GM06990 (cell line): ENCODE data around the gene TRMT2A.
"Not testable (repeated sequence)": the region's sequence is repeated elsewhere in the genome, so short reads cannot be mapped to it uniquely, and the experiment has no call there.

ENCODE experiments used
- DNase-seq: peaks from one replicate; pipeline ENCODE4 v3.0.0-alpha.2; 2011; ENCODE audit not compliant: insufficient read length; ENCODE audit errors: extremely low read depth
- H3K27me3 ChIP-seq: replicated peaks from 2 replicates; pipeline ENCODE4 v1.6.0; 2011; ENCODE audit warnings: low read length; ENCODE audit not compliant: control insufficient read depth, insufficient read depth
- H3K36me3 ChIP-seq: 2 replicates; pipeline ENCODE4 v1.5.1; 2011; ENCODE audit warnings: low read length; ENCODE audit not compliant: control insufficient read depth, insufficient read depth
- H3K4me3 ChIP-seq: replicated peaks from 2 replicates; pipeline ENCODE4 v1.5.1; 2011; ENCODE audit warnings: low read depth, mild to moderate bottlenecking, control low read depth, low read length
- TF ChIP-seq, protein P1 (sequence below): IDR thresholded peaks from 2 replicates; pipeline ENCODE4 v1.5.1; 2011; ENCODE audit warnings: low read length, control low read depth, mild to moderate bottlenecking, inconsistent platforms; ENCODE audit not compliant: insufficient read depth, poor library complexity, severe bottlenecking

Gene TRMT2A

DNA sequence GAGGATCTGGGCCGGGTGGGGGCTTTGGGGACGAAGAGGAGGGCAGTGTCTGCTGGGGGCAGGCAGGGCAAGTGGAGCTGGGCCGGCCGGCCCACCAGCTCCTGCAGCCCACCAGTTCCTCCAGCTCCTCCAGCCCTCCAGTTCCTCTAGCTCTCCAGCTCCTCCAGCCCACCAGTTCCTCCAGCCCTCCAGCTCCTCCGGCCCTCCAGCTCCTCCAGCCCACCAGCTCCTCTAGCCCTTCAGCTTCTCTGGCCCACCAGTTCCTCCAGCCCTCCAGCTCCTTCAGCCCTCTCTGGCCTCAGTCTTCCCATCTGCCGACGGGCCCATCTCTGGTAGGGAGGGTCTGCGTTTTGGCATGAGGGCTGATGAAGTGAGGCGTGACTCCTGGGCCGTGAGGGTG is 43.0 kb upstream of the TRMT2A start:
- no peak for DNase-seq
- Histone ChIP-seq H3K27me3 (no peaks in the 10 kb centered on the region; the same call in 1 of the 2 replicates), H3K36me3 (no peaks in the 10 kb centered on the region), H3K4me3 (no peak overlapping the region)
- TF ChIP-seq, protein P1, sequence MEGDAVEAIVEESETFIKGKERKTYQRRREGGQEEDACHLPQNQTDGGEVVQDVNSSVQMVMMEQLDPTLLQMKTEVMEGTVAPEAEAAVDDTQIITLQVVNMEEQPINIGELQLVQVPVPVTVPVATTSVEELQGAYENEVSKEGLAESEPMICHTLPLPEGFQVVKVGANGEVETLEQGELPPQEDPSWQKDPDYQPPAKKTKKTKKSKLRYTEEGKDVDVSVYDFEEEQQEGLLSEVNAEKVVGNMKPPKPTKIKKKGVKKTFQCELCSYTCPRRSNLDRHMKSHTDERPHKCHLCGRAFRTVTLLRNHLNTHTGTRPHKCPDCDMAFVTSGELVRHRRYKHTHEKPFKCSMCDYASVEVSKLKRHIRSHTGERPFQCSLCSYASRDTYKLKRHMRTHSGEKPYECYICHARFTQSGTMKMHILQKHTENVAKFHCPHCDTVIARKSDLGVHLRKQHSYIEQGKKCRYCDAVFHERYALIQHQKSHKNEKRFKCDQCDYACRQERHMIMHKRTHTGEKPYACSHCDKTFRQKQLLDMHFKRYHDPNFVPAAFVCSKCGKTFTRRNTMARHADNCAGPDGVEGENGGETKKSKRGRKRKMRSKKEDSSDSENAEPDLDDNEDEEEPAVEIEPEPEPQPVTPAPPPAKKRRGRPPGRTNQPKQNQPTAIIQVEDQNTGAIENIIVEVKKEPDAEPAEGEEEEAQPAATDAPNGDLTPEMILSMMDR: no peak

DNA sequence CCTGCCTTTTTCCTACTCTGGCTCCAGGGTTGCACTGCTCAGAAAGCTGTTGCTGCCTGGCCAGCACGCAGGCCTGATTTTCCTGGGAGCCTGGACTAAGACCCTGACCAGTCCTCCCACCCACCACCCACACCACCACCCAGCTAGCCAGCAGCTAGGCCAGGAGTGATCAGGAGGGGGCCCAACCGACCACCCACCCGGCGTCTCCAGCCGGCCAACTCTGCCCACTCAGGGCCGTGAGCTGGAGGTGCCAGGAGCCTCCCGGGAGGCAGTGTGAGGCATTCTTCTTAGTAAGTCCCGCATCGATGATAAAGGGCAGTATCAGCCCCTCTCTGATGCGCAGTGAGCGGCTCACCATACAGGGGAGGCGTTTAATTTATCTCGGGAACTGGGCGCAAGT is 42.5 kb upstream of the TRMT2A start:
- not testable (repeated sequence) for H3K4me3 ChIP-seq, H3K27me3 ChIP-seq, DNase-seq, H3K36me3 ChIP-seq

DNA sequence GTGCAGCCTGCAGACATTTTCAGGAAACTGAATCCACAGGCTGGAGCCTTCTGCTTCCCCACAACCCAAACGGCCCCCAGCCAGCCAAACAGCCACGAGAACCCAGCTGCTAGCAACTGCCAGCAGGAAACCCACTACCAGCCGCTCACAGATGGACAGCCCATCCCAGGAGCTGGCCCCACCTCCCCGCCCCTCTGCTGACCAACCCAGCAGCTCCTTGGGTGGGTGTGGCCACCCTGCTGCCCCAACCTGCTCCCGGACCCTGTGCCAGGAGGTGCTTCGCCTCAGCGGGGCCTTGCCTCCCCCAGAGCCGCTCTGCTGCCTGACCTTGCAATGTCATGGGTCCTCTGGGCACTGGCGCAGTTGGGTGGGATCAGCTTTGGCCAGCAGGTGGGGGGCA is 42.0 kb upstream of the TRMT2A start:
- TF ChIP-seq, protein P1: no peak
- no peak overlapping the region for H3K4me3 ChIP-seq
- DNase-seq: no peak

DNA sequence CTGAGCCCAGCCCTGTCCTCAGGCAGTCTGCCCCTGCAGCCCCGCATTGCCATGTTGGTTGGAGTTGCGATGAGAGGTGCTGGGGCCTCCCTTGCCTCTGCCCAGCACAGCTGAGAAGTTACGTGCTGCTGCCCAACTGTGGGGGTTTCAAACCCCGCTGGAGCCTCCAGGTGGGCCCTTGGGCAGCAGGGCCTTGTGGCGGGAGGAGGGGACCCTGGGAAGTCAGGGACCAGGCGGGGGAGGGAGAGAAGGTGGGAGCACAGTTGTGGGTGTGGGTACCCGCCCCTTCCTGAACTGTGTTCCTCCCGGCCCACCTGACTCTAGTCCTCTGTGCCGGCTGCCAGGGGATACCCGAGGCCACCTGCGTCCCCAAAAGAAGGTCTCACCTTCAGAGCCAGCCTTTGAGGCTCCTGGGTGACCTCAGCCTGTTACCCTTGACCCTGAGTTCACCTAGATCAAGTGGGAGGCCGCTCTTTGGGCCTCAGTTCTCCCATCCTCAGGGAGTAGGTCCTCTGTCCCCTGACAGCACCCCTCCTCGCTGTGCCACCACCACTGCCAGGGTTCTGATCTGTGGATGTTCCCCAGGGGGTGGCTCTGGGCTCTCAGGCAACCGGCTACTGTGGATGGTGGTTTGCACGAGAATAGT is 41.5 kb upstream of the TRMT2A start:
- TF ChIP-seq, protein P1: no peak
- no peak for DNase-seq
- no peaks in the 10 kb centered on the region for H3K36me3 ChIP-seq
- H3K27me3 ChIP-seq: no peaks in the 10 kb centered on the region; the same call in 1 of the 2 replicates
- H3K4me3 ChIP-seq: no peak overlapping the region

More for the DNA sequence above, 42.0 kb upstream of the TRMT2A start:
- Histone ChIP-seq H3K36me3 (no peaks in the 10 kb centered on the region), H3K27me3 (no peaks in the 10 kb centered on the region; the same call in 1 of the 2 replicates)

DNA sequence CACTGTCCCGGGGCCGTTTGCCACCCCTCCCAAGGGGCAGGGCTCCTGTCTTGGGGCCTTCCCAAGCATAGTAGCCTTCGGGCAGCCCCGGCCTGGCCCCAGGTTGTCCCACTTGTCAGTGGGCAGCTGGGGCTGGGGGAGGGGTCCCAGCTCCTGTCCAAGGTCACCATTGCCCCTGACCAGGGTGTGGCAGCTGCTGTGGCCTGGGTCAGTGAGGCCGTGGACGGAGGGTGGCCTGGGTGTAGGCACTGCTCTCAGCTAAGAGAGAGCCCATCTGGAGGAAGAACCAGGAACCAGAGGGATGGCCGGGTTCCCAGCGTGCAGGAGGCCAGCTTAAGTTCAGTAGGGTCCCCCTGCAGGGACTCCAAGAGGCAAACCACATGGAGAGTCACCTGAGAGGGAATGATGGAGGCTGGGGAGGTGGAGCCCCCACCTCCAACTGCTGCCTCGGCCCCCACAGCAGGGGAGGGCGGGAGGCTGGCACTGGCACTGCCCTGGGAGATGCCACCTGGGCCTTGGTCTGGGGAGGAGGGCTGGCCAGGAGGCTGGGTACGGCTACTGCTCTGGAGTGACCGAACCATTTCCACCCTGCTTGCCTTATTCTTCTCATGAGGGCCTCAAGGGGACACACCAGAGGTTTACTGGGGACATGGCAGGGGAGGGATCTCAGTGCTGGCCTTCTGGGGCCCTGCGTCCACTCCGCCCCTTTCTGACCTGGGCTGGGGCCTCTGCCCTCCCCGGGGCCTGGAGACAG is 40.6 kb upstream of the TRMT2A start:
- Histone ChIP-seq H3K4me3 (no peak overlapping the region), H3K36me3 (no peaks in the 10 kb centered on the region), H3K27me3 (no peaks in the 10 kb centered on the region; the same call in 1 of the 2 replicates)
- TF ChIP-seq, protein P1: no peak
- no peak for DNase-seq

DNA sequence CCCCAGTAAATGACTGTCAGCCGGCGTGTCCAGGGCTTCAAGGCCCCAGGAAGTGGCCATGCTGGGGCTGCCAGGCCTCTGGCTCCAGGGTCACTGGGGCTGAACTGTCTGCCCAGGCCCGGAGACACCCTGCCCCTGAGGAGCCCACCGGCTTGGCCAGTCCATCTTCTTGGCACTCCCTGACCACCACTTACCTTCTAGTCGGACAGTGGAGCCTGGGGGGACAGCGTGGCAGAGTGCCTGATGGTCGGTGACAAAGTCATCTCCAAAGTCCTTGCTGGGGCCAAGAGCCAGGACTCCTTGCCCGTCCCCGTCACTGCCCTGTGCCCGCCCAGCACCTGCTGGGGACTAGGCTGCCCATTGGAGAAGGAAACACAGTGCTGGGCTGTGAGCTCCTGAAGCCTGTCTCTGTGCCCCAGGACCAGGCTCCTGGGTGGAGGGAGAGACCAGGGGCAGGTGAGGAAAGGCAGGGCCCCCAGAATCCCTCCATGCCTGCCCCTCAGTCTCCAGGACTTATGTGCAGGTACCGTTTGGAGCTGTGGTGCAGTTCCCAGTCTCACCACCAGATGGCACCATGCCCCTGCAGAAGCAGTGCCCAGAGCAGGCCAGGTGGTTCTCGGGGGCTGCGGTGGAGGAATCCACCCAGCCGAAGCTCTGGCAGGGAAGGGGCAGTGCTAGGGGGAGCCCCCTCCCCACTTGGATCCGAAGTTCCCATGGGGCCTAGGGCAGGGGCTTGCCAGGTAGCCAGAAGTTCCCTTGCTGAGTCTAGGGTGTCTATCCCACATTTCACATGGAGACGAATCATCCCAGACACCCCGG is 39.8 kb upstream of the TRMT2A start:
- Histone ChIP-seq H3K27me3 (no peaks in the 10 kb centered on the region; the same call in 1 of the 2 replicates), H3K36me3 (no peaks in the 10 kb centered on the region), H3K4me3 (no peak overlapping the region)
- TF ChIP-seq, protein P1: peak; percentile 98
- DNase-seq: peak; percentile 61
